ENCODE measurements around the gene QRICH2.
"Not testable (repeated sequence)": the region's sequence is repeated elsewhere in the genome, so short reads cannot be mapped to it uniquely, and the experiment has no call there.

The QRICH2 gene

GRCh38 chr17:76270127-76270592, 37.9 kb downstream of the QRICH2 start:
- Histone ChIP-seq H2AFZ (ENCODE audit: low read depth, low read length, severe bottlenecking) (no peak overlapping the region), H4K20me1 (ENCODE audit: low read depth, low read length) (no peaks in the 10 kb centered on the region), H3K4me3 (ENCODE audit: insufficient read depth, low read length, poor library complexity, severe bottlenecking) (peak overlapping the region; percentile 38), H3K79me2 (ENCODE audit: insufficient read depth, low read length) (peaks cover 25% of the 10 kb centered on the region), H3K9ac (ENCODE audit: low read length) (peak overlapping the region; percentile 79), H3K9me2 (replicated peaks; ENCODE audit: insufficient read depth, low read length) (no peaks in the 10 kb centered on the region), H3K9me3 (ENCODE audit: insufficient read depth, low read length) (no peaks in the 10 kb centered on the region), H3F3A (ENCODE audit: insufficient read depth) (peaks cover 70% of the 10 kb centered on the region), H3K27me3 (ENCODE audit: low read length) (no peaks in the 10 kb centered on the region), H3K4me2 (ENCODE audit: low read depth, low read length, poor library complexity, severe bottlenecking) (peak overlapping the region; percentile 96), H3K27ac (ENCODE audit: low read depth, low read length) (peak overlapping the region; percentile 98), H3K36me3 (ENCODE audit: low read length) (no peaks in the 10 kb centered on the region)
- TF ChIP-seq EZH2phosphoT487 (conservative IDR thresholded peaks at IDR 0.05; ENCODE audit: low read length): no peak
- no peak for TF ChIP-seq CTCF (IDR thresholded peaks at IDR 0.05; ENCODE audit: insufficient read depth, low read length, poor library complexity, severe bottlenecking)

GRCh38 chr17:76268991-76269981, 38.8 kb downstream of the QRICH2 start:
- Histone ChIP-seq H4K20me1 (ENCODE audit: low read depth, low read length) (no peaks in the 10 kb centered on the region), H3K4me2 (ENCODE audit: low read depth, low read length, poor library complexity, severe bottlenecking) (peak overlapping the region; percentile 96), H3K36me3 (ENCODE audit: low read length) (no peaks in the 10 kb centered on the region), H3K9me2 (replicated peaks; ENCODE audit: insufficient read depth, low read length) (no peaks in the 10 kb centered on the region), H3K4me3 (ENCODE audit: insufficient read depth, low read length, poor library complexity, severe bottlenecking) (peak overlapping the region; percentile 40), H3K27ac (ENCODE audit: low read depth, low read length) (peak overlapping the region; percentile 98), H3K27me3 (ENCODE audit: low read length) (no peaks in the 10 kb centered on the region), H3K79me2 (ENCODE audit: insufficient read depth, low read length) (peaks cover 25% of the 10 kb centered on the region), H3F3A (ENCODE audit: insufficient read depth) (peaks cover 74% of the 10 kb centered on the region), H3K9me3 (ENCODE audit: insufficient read depth, low read length) (no peaks in the 10 kb centered on the region), H2AFZ (ENCODE audit: low read depth, low read length, severe bottlenecking) (no peak overlapping the region), H3K9ac (ENCODE audit: low read length) (peak overlapping the region; percentile 79)
- TF ChIP-seq CTCF (IDR thresholded peaks at IDR 0.05; ENCODE audit: insufficient read depth, low read length, poor library complexity, severe bottlenecking) (no peak), EZH2phosphoT487 (conservative IDR thresholded peaks at IDR 0.05; ENCODE audit: low read length) (no peak)

- Histone ChIP-seq H3K9ac (ENCODE audit: low read length) (peak overlapping the region; percentile 79), H3K9me3 (ENCODE audit: insufficient read depth, low read length) (no peaks in the 10 kb centered on the region), H3K36me3 (ENCODE audit: low read length) (no peaks in the 10 kb centered on the region), H2AFZ (ENCODE audit: low read depth, low read length, severe bottlenecking) (no peak overlapping the region), H3K79me2 (ENCODE audit: insufficient read depth, low read length) (peaks cover 25% of the 10 kb centered on the region), H3K27me3 (ENCODE audit: low read length) (no peaks in the 10 kb centered on the region), H3K4me3 (ENCODE audit: insufficient read depth, low read length, poor library complexity, severe bottlenecking) (peak overlapping the region; percentile 40), H3K9me2 (replicated peaks; ENCODE audit: insufficient read depth, low read length) (no peaks in the 10 kb centered on the region), H4K20me1 (ENCODE audit: low read depth, low read length) (no peaks in the 10 kb centered on the region), H3K4me2 (ENCODE audit: low read depth, low read length, poor library complexity, severe bottlenecking) (peak overlapping the region; percentile 96), H3F3A (ENCODE audit: insufficient read depth) (peaks cover 79% of the 10 kb centered on the region), H3K27ac (ENCODE audit: low read depth, low read length) (peak overlapping the region; percentile 98)
- TF ChIP-seq EZH2phosphoT487 (conservative IDR thresholded peaks at IDR 0.05; ENCODE audit: low read length) (no peak), CTCF (IDR thresholded peaks at IDR 0.05; ENCODE audit: insufficient read depth, low read length, poor library complexity, severe bottlenecking) (no peak)
These were observed 39.9 kb downstream of the QRICH2 start for GRCh38 chr17:76268015-76268749.

- Histone ChIP-seq H3K79me2 (ENCODE audit: insufficient read depth, low read length) (peaks cover 25% of the 10 kb centered on the region), H3K4me2 (ENCODE audit: low read depth, low read length, poor library complexity, severe bottlenecking) (peak overlapping the region; percentile 96), H3K4me3 (ENCODE audit: insufficient read depth, low read length, poor library complexity, severe bottlenecking) (peak overlapping the region; percentile 40), H3K9ac (ENCODE audit: low read length) (peak overlapping the region; percentile 79), H3F3A (ENCODE audit: insufficient read depth) (peaks cover 79% of the 10 kb centered on the region), H3K27ac (ENCODE audit: low read depth, low read length) (peak overlapping the region; percentile 98)
- H3K36me3 ChIP-seq (ENCODE audit: low read length); H3K27me3 ChIP-seq (ENCODE audit: low read length); H3K9me3 ChIP-seq (ENCODE audit: insufficient read depth, low read length); H3K9me2 ChIP-seq (replicated peaks; ENCODE audit: insufficient read depth, low read length); H2AFZ ChIP-seq (ENCODE audit: low read depth, low read length, severe bottlenecking); H4K20me1 ChIP-seq (ENCODE audit: low read depth, low read length): not testable (repeated sequence)
These were observed 40.5 kb downstream of the QRICH2 start for GRCh38 chr17:76267581-76268001.
